ENCODE results near the gene RBM28. TPM values are rescaled to one million over a fixed set of nuclear protein-coding genes. Genes with fewer than 3 reads are reported as not detected.

RBM28 gene
- total and polyA plus RNA-seq, 10 of the 15 experiments (the other 5 are each of a cell fraction or from before 2014, with no cell fraction given), result 14.3 to 50.4 (median 32.8) TPM

GRCh38 chr7:128370491-128370890 lies 26.8 kb upstream of the RBM28 start:
- POLR2A ChIA-PET, result no interaction called here
- Histone ChIP-seq H3K4me1 (ENCODE audit: control insufficient read depth, insufficient read depth, low read length) (no peaks in the 10 kb centered on the region), H3K27me3 (replicated peaks in 1 of 2; ENCODE audit: control insufficient read depth in 2 of 2, insufficient read depth in 2 of 2, low read length in 1 of 2) (peaks cover 0 to 4% of the 10 kb centered on the region in 2 experiments; a peak in 1 of 4 replicates), H3K4me3 (no peak overlapping the region), H3K9me3 (replicated peaks; ENCODE audit: control insufficient read depth, insufficient read depth, low read length) (no peaks in the 10 kb centered on the region), H2AFZ (ENCODE audit: control insufficient read depth, low read depth, low read length) (no peak overlapping the region), H3K9ac (ENCODE audit: control insufficient read depth, insufficient read depth, low read length) (no peak overlapping the region), H3K4me2 (ENCODE audit: control insufficient read depth, insufficient read depth) (no peak overlapping the region), H4K20me1 (ENCODE audit: control insufficient read depth, insufficient read depth) (no peaks in the 10 kb centered on the region), H3K27ac (ENCODE audit: control insufficient read depth, insufficient read depth) (no peak overlapping the region), H3K79me2 (ENCODE audit: control insufficient read depth, insufficient read depth, low read length) (no peaks in the 10 kb centered on the region), H3K36me3 (ENCODE audit: control insufficient read depth in 2 of 2, insufficient read depth in 2 of 2, low read length in 1 of 2) (no peaks in the 10 kb centered on the region)
- in situ Hi-C loops (cut with MboI) (no loop called here), intact Hi-C loops (cut with micrococcal nuclease; ENCODE audit: unreplicated experiment) (no loop called here)
- CTCF ChIA-PET, result interaction anchor here (0.7 to 2.4 kb wide), 3 partner anchors 11 to 1054 kb away, joined by 3 to 7 read pairs (median 4); no protein-coding TSS in a partner anchor
- ATAC-seq, result no peak
- BruUV-seq (replicated peaks), result no TSS peak
- no peak for FAIRE-seq
- RAD21 ChIA-PET (ENCODE audit: unreplicated experiment), result no interaction called here
- SMC1A ChIA-PET (ENCODE audit: uncharacterized antibody, unreplicated experiment), result no interaction called here
- 40% methylated on average over 4 of the region's 4 CpGs for WGBS (ENCODE audit: insufficient coverage, insufficient replicate concordance, low lambda C conversion rate, missing lambda C conversion rate)
- DNase-seq (ENCODE audit: low read depth, low spot score), result no peak
- TF ChIP-seq BACH1 (IDR thresholded peaks at IDR 0.05; ENCODE audit: borderline replicate concordance) (no peak), MXI1 (IDR thresholded peaks at IDR 0.05; ENCODE audit: low read depth, low read length) (no peak), BCLAF1 (IDR thresholded peaks at IDR 0.05) (no peak), BCL11A (IDR thresholded peaks at IDR 0.05; ENCODE audit: low read depth, low read length) (no peak), PAX5 (IDR thresholded peaks at IDR 0.05; ENCODE audit: borderline replicate concordance, low read depth, low read length) (no peak)

GRCh38 chr7:128366986-128367385 lies 23.3 kb upstream of the RBM28 start:
- Histone ChIP-seq H3K79me2 (ENCODE audit: control insufficient read depth, insufficient read depth, low read length) (no peaks in the 10 kb centered on the region), H3K27me3 (replicated peaks in 1 of 2; ENCODE audit: control insufficient read depth in 2 of 2, insufficient read depth in 2 of 2, low read length in 1 of 2) (peaks cover 7 to 22% of the 10 kb centered on the region in 2 experiments), H2AFZ (ENCODE audit: control insufficient read depth, low read depth, low read length) (no peak overlapping the region), H3K4me2 (ENCODE audit: control insufficient read depth, insufficient read depth) (no peak overlapping the region), H3K4me3 (no peak overlapping the region), H3K27ac (ENCODE audit: control insufficient read depth, insufficient read depth) (no peak overlapping the region), H3K9ac (ENCODE audit: control insufficient read depth, insufficient read depth, low read length) (no peak overlapping the region), H3K9me3 (replicated peaks; ENCODE audit: control insufficient read depth, insufficient read depth, low read length) (no peaks in the 10 kb centered on the region), H4K20me1 (ENCODE audit: control insufficient read depth, insufficient read depth) (no peaks in the 10 kb centered on the region), H3K36me3 (ENCODE audit: control insufficient read depth in 2 of 2, insufficient read depth in 2 of 2, low read length in 1 of 2) (no peaks in the 10 kb centered on the region), H3K4me1 (ENCODE audit: control insufficient read depth, insufficient read depth, low read length) (no peaks in the 10 kb centered on the region)
- FAIRE-seq (no peak), ATAC-seq (no peak), DNase-seq (ENCODE audit: low read depth, low spot score) (no peak)
- ChIA-PET SMC1A (ENCODE audit: uncharacterized antibody, unreplicated experiment) (no interaction called here), POLR2A (no interaction called here), CTCF (interaction anchor here (1.0 to 1.2 kb wide), 2 partner anchors 10 to 20 kb away, joined by 3 read pairs; no protein-coding TSS in a partner anchor), RAD21 (ENCODE audit: unreplicated experiment) (no interaction called here)
- BruUV-seq (replicated peaks), result no TSS peak
- TF ChIP-seq SUPT20H (IDR thresholded peaks at IDR 0.05; ENCODE audit: borderline replicate concordance, control insufficient read depth, low read depth, low read length) (no peak), EZH2 (IDR thresholded peaks at IDR 0.05; ENCODE audit: borderline replicate concordance, control insufficient read depth, low read depth, low read length) (no peak), CEBPB (IDR thresholded peaks at IDR 0.05; ENCODE audit: borderline replicate concordance in 1 of 2, low read depth in 2 of 2, low read length in 2 of 2) (no peak)
- intact Hi-C loops (cut with micrococcal nuclease; ENCODE audit: unreplicated experiment) (no loop called here), in situ Hi-C loops (cut with MboI) (no loop called here)
